Activated naive CD4-positive, alpha-beta T cell treated with anti-CD3 and anti-CD28 coated beads, Interleukin-2, amount 10 ng/mL, durations not matched to agents 5 hours and 36 hours (primary cell): ENCODE data around the gene TNFRSF21. TPM values are rescaled to one million over a fixed set of nuclear protein-coding genes. Genes with fewer than 3 reads are reported as not detected.

ENCODE experiments used
- total RNA-seq, 2 experiments: library from RNA; stranded (reverse); gene quantifications; one replicate each; pipeline ENCODE4 v1.2.3, GENCODE V29; 2021

TNFRSF21 gene
- under 1 TPM in 1 of 2 experiments, not detected in 1; 0.10 TPM for total RNA-seq

GRCh38 chr6:47309291-47310130, at the start of gene TNFRSF21:
Gene TNFRSF21 (minus strand): TSS chr6:47309905. CDS start chr6:47309511, 394 bp downstream.

Other genes starting within 250 kb of the TNFRSF21 start
- 10 to 100 TPM; 30.2 to 30.6 TPM for gene CD2AP, start 167.9 kb upstream of the TNFRSF21 start, total RNA-seq